BE2C (cell line): ENCODE results near the gene ATR.

Experiments used
- DNase-seq: peaks from one replicate; pipeline ENCODE4 v3.0.0-alpha.2; 2020
- H3K27me3 ChIP-seq: fragments of 250-450 bp; sonication (Bioruptor Pico); 2 replicates; pipeline ENCODE4 v1.5.1; 2020; ENCODE audit warnings: mild to moderate bottlenecking
- H3K36me3 ChIP-seq: fragments of 250-450 bp; sonication (Bioruptor Pico); 2 replicates; pipeline ENCODE4 v1.5.1; 2020; ENCODE audit warnings: mild to moderate bottlenecking
- H3K4me1 ChIP-seq: fragments of 250-450 bp; sonication (Bioruptor Pico); 2 replicates; pipeline ENCODE4 v1.5.1; 2020
- H3K4me3 ChIP-seq: 2 replicates; pipeline ENCODE4 v1.5.1; 2011; ENCODE audit warnings: low read depth, low read length
- H3K9me3 ChIP-seq: fragments of 250-450 bp; sonication (Bioruptor Pico); 2 replicates; pipeline ENCODE4 v1.5.1; 2020
- CTCF ChIP-seq: IDR thresholded peaks from 2 replicates; pipeline ENCODE4 v1.5.1; 2012; ENCODE audit warnings: mild to moderate bottlenecking, low read depth, low read length

ATR gene

DNA sequence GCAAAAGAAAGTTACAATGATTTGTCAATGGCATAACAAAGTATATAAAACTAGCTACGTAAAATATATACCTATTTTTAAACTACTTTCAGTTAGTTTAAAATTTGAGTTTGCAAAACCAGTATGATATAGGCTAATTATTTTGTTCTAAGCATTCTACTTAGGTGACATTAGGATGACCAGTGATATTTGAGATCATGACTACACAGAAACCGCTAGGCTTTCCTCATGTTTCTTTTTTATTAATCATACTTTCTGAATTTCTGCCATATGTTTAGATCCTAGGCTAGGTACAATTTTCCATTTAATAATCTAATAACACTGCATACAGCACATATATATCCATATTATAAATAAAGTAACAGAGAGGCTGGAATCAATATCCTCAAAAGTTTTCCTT lies 78.3 kb downstream of the ATR start:
- Histone ChIP-seq H3K27me3 (no peaks in the 10 kb centered on the region), H3K36me3 (peaks cover 51% of the 10 kb centered on the region), H3K9me3 (no peaks in the 10 kb centered on the region), H3K4me3 (no peak overlapping the region), H3K4me1 (no peaks in the 10 kb centered on the region)
- TF ChIP-seq CTCF = no peak
- no peak for DNase-seq

- no peak for TF ChIP-seq CTCF
- Histone ChIP-seq H3K9me3 (no peaks in the 10 kb centered on the region), H3K4me1 (no peaks in the 10 kb centered on the region), H3K36me3 (peaks cover 48% of the 10 kb centered on the region), H3K4me3 (no peak overlapping the region), H3K27me3 (no peaks in the 10 kb centered on the region)
- no peak for DNase-seq
These were observed 79.9 kb downstream of the ATR start for GRCh38 chr3:142498397-142499180.

GRCh38 chr3:142497729-142498128 lies 80.8 kb downstream of the ATR start:
- H3K36me3 ChIP-seq = peaks cover 53% of the 10 kb centered on the region
- H3K9me3 ChIP-seq = no peaks in the 10 kb centered on the region
- no peak for DNase-seq
- H3K27me3 ChIP-seq = no peaks in the 10 kb centered on the region
- H3K4me1 ChIP-seq = no peaks in the 10 kb centered on the region
- no peak overlapping the region for H3K4me3 ChIP-seq
- no peak for TF ChIP-seq CTCF

- no peaks in the 10 kb centered on the region for H3K27me3 ChIP-seq
- TF ChIP-seq CTCF = no peak
- no peak for DNase-seq
- H3K36me3 ChIP-seq = peaks cover 60% of the 10 kb centered on the region
- no peaks in the 10 kb centered on the region for H3K4me1 ChIP-seq
- no peak overlapping the region for H3K4me3 ChIP-seq
- no peaks in the 10 kb centered on the region for H3K9me3 ChIP-seq
These were observed 83.4 kb downstream of the ATR start for GRCh38 chr3:142495103-142495502.

GRCh38 chr3:142492184-142492583 lies 86.3 kb downstream of the ATR start:
- Histone ChIP-seq H3K27me3 (no peaks in the 10 kb centered on the region), H3K4me1 (no peaks in the 10 kb centered on the region), H3K36me3 (peaks cover 77% of the 10 kb centered on the region), H3K9me3 (no peaks in the 10 kb centered on the region), H3K4me3 (no peak overlapping the region)
- no peak for TF ChIP-seq CTCF
- no peak for DNase-seq

GRCh38 chr3:142489572-142490323 lies 88.8 kb downstream of the ATR start:
- Histone ChIP-seq H3K4me1 (no peaks in the 10 kb centered on the region), H3K4me3 (no peak overlapping the region), H3K9me3 (no peaks in the 10 kb centered on the region), H3K27me3 (no peaks in the 10 kb centered on the region), H3K36me3 (peaks cover 77% of the 10 kb centered on the region)
- DNase-seq = no peak
- no peak for TF ChIP-seq CTCF
